Superior temporal gyrus (tissue), 1 donor: ENCODE data around the gene AURKAIP1.
"Not testable (repeated sequence)": the region's sequence is repeated elsewhere in the genome, so short reads cannot be mapped to it uniquely, and the experiment has no call there.

ENCODE experiments used
- DNase-seq: peaks from one replicate; pipeline ENCODE4 v3.0.0-alpha.2; 2016; ENCODE audit errors: extremely low spot score

AURKAIP1 gene

GRCh38 chr1:1406821-1407635 lies 32.0 kb upstream of the AURKAIP1 start, which contains the start of gene MRPL20:
Gene MRPL20 (minus strand): TSS chr1:1407293. CDS start chr1:1407217, 76 bp downstream.
- peak; percentile 96 for DNase-seq

GRCh38 chr1:1406101-1406820 lies 31.3 kb upstream of the AURKAIP1 start:
- no peak for DNase-seq

- no peak for DNase-seq
Measured at GRCh38 chr1:1403653-1404052, 28.6 kb upstream of the AURKAIP1 start.

- not testable (repeated sequence) for DNase-seq
Measured at GRCh38 chr1:1402901-1403392, 27.9 kb upstream of the AURKAIP1 start.

GRCh38 chr1:1402072-1402900 lies 27.3 kb upstream of the AURKAIP1 start:
- no peak for DNase-seq

GRCh38 chr1:1401457-1402010 lies 26.5 kb upstream of the AURKAIP1 start:
- DNase-seq, result no peak

GRCh38 chr1:1400576-1401456 lies 25.8 kb upstream of the AURKAIP1 start:
- DNase-seq, result no peak

- DNase-seq, result no peak
Measured at GRCh38 chr1:1399872-1400575, 25.0 kb upstream of the AURKAIP1 start.

GRCh38 chr1:1399187-1399871 lies 24.3 kb upstream of the AURKAIP1 start, which contains the start of gene CCNL2:
Gene CCNL2 (minus strand): TSS chr1:1399335. CDS start chr1:1399306, 29 bp downstream.
- DNase-seq, result peak; percentile 97

- DNase-seq, result no peak
Measured at GRCh38 chr1:1398677-1399186, 23.7 kb upstream of the AURKAIP1 start.

- DNase-seq, result no peak
Measured at GRCh38 chr1:1397839-1398523, 23.0 kb upstream of the AURKAIP1 start.

GRCh38 chr1:1395166-1395565 lies 20.2 kb upstream of the AURKAIP1 start:
- no peak for DNase-seq

- DNase-seq, result no peak
Measured at GRCh38 chr1:1394116-1394515, 19.1 kb upstream of the AURKAIP1 start.

GRCh38 chr1:1393428-1393827 lies 18.4 kb upstream of the AURKAIP1 start:
- DNase-seq, result no peak

GRCh38 chr1:1393014-1393413 lies 18.0 kb upstream of the AURKAIP1 start:
- DNase-seq, result no peak

- no peak for DNase-seq
Measured at GRCh38 chr1:1391225-1391624, 16.2 kb upstream of the AURKAIP1 start.

- DNase-seq, result no peak
Measured at GRCh38 chr1:1390675-1391074, 15.7 kb upstream of the AURKAIP1 start.

GRCh38 chr1:1388078-1388472 lies 13.1 kb upstream of the AURKAIP1 start:
- DNase-seq, result no peak
